BE2C (cell line): Measurements from ENCODE around the gene ANKRD44.

ENCODE experiments used
- DNase-seq: peaks from one replicate; pipeline ENCODE4 v3.0.0-alpha.2; 2020
- H3K27me3 ChIP-seq: fragments of 250-450 bp; sonication (Bioruptor Pico); 2 replicates; pipeline ENCODE4 v1.5.1; 2020; ENCODE audit warnings: mild to moderate bottlenecking
- H3K36me3 ChIP-seq: fragments of 250-450 bp; sonication (Bioruptor Pico); 2 replicates; pipeline ENCODE4 v1.5.1; 2020; ENCODE audit warnings: mild to moderate bottlenecking
- H3K4me1 ChIP-seq: fragments of 250-450 bp; sonication (Bioruptor Pico); 2 replicates; pipeline ENCODE4 v1.5.1; 2020
- H3K4me3 ChIP-seq: 2 replicates; pipeline ENCODE4 v1.5.1; 2011; ENCODE audit warnings: low read depth, low read length
- H3K9me3 ChIP-seq: fragments of 250-450 bp; sonication (Bioruptor Pico); 2 replicates; pipeline ENCODE4 v1.5.1; 2020
- TF ChIP-seq, protein P1 (sequence below): IDR thresholded peaks from 2 replicates; pipeline ENCODE4 v1.5.1; 2012; ENCODE audit warnings: mild to moderate bottlenecking, low read depth, low read length

ANKRD44 gene

DNA sequence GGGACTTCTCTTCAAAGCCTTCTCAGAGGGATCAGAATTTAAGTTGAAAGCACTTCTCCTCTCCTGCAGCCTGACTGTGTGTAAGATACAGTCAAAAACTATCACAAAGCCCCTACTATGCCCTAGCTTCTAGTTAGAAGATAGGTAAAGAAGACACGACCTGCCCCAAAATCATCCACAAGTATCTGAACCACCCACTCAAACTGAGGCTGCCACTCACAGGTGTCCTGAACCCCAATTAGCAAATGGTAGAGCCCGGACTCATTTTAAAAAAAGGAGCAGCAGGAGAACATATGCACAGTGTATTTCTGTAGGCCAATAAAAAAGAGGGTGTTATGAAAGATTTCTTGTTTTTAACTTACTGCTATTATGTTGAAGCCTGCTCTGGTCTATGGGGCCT lies 74.4 kb downstream of the ANKRD44 start:
- Histone ChIP-seq H3K4me1 (no peaks in the 10 kb centered on the region), H3K4me3 (no peak overlapping the region), H3K27me3 (no peaks in the 10 kb centered on the region), H3K9me3 (no peaks in the 10 kb centered on the region), H3K36me3 (no peaks in the 10 kb centered on the region)
- TF ChIP-seq, protein P1, sequence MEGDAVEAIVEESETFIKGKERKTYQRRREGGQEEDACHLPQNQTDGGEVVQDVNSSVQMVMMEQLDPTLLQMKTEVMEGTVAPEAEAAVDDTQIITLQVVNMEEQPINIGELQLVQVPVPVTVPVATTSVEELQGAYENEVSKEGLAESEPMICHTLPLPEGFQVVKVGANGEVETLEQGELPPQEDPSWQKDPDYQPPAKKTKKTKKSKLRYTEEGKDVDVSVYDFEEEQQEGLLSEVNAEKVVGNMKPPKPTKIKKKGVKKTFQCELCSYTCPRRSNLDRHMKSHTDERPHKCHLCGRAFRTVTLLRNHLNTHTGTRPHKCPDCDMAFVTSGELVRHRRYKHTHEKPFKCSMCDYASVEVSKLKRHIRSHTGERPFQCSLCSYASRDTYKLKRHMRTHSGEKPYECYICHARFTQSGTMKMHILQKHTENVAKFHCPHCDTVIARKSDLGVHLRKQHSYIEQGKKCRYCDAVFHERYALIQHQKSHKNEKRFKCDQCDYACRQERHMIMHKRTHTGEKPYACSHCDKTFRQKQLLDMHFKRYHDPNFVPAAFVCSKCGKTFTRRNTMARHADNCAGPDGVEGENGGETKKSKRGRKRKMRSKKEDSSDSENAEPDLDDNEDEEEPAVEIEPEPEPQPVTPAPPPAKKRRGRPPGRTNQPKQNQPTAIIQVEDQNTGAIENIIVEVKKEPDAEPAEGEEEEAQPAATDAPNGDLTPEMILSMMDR, result no peak
- no peak for DNase-seq

DNA sequence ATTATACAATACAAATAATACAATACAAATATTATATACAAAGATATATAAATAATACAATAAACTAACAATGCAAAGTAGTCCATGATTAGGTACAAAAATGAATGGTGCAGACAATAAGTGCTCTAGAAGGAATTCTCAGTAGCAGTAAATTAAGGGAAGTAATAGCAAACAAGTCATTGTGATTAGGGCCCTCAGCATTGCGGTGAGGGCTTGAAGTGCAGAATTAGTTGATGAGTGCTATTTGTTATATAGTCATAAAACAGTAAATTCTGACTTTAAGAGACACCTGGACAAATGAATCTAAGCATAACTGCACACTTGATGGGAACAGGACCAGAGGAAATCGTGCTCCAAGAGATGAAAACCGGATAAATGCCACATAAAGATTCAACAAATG lies 74.9 kb downstream of the ANKRD44 start:
- no peaks in the 10 kb centered on the region for H3K9me3 ChIP-seq
- TF ChIP-seq, protein P1, result no peak
- no peaks in the 10 kb centered on the region for H3K27me3 ChIP-seq
- no peak for DNase-seq
- no peaks in the 10 kb centered on the region for H3K4me1 ChIP-seq
- no peak overlapping the region for H3K4me3 ChIP-seq
- H3K36me3 ChIP-seq, result no peaks in the 10 kb centered on the region

DNA sequence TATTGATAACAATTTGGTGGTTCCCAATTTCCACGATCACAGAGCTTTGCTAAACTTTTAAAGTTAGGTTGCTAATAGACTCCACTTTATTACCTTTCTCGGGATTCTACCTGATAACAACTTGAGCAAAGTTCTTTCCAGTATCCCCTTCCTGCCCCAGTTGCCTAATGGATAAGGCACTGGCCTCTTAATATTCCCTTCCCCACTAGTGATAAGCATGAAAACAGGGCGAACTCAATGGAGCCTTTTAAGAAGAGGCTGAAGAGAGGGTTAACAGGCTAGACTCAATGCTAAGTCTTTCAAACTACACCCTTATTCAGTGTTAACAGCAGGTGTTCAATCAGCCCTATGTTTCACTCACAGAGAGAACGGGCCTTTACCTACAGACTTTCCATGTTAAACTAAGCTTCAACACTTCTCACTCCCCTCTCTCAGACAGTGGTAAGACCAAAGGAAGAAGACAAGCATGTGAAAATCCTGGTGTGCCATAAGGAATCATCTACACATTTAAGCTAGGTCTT lies 75.8 kb downstream of the ANKRD44 start:
- Histone ChIP-seq H3K4me3 (no peak overlapping the region), H3K9me3 (no peaks in the 10 kb centered on the region), H3K36me3 (no peaks in the 10 kb centered on the region), H3K4me1 (no peaks in the 10 kb centered on the region), H3K27me3 (no peaks in the 10 kb centered on the region)
- DNase-seq, result no peak
- TF ChIP-seq, protein P1, result no peak

DNA sequence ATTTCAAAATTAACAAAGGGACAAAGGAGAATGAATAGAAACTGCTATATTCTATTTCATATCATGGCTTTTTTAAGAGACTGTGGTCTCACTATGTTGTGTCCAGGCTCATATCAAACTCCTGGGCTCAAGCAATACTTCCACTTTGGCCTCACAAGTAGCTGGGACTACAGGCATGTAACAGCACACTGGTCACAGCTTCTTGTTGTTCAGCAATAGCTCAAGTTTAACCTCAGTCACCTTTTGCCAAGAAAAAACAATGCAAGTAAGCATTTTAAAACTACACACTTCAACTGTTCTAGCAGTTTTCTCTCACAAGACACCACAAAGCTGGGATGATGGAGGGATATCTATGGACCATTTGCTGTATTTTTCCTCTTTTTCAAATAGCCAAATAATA lies 77.1 kb downstream of the ANKRD44 start:
- H3K36me3 ChIP-seq, result no peaks in the 10 kb centered on the region
- H3K9me3 ChIP-seq, result no peaks in the 10 kb centered on the region
- no peak overlapping the region for H3K4me3 ChIP-seq
- no peaks in the 10 kb centered on the region for H3K27me3 ChIP-seq
- DNase-seq, result no peak
- H3K4me1 ChIP-seq, result no peaks in the 10 kb centered on the region
- TF ChIP-seq, protein P1, result no peak

DNA sequence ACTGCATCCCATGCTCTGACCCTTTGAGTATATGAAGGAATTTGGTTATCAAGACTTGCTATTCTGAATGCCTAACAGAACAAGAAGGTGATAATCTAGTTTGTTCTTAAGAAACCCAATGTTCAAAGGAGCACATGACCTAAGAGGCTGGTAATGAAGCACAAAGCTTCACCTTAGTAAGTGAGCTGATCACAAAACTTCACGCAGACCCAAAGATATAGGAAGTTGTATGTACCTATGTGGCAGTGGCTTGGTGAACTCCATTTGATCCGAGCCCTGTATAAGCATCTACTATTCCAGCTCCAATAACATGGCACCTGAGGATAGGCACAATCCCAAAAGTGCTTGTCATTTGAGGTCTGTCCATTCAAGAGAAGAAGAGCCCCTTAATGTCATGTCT lies 78.6 kb downstream of the ANKRD44 start:
- H3K9me3 ChIP-seq, result no peaks in the 10 kb centered on the region
- no peaks in the 10 kb centered on the region for H3K27me3 ChIP-seq
- TF ChIP-seq, protein P1, result no peak
- H3K4me1 ChIP-seq, result no peaks in the 10 kb centered on the region
- H3K36me3 ChIP-seq, result no peaks in the 10 kb centered on the region
- DNase-seq, result no peak
- no peak overlapping the region for H3K4me3 ChIP-seq

DNA sequence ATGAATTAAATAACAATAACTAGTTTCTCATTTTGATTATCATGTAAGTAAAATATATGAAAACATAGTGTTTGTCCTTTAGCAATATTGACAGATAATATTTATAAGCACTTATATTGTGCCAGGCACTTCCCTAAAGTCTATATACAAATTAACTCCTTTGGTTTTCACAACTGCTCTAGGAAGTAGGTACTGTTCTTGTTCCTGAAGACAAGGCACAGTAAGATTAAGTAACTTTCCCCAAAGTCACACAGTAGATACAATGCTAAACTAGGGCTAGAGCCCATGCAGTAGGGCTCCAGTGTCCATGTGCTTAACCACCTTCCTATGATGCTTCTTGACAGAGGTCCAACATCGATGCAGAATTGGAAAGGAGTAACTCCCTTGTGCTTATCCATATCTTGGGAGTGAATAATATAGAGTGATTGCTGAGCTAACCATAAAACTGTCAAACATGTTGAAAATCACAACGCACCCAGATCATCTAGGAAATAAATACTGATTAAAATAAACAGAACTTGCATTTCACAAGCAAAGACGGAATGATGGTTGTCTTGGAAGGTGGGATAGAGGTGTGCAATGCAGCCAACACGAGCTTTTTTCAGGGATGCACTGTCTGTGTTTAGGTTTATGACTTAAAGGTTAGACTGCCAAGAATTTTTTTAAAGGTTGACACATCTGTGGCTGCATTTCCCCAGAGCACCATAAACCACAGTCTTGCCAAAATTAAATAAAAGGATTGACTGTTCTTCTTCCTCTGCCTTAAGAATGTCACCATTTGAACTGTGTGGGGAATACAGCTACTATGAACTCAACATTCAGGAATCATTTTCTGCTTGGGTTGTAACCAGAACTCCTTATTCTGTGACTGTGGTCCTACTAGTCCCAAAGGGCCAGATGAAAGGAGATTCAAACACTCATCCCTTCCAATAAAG lies 80.8 kb downstream of the ANKRD44 start:
- TF ChIP-seq, protein P1, result no peak
- H3K4me1 ChIP-seq, result no peaks in the 10 kb centered on the region

More for the DNA sequence above, 80.8 kb downstream of the ANKRD44 start:
- no peaks in the 10 kb centered on the region for H3K27me3 ChIP-seq
- no peaks in the 10 kb centered on the region for H3K9me3 ChIP-seq
- no peaks in the 10 kb centered on the region for H3K36me3 ChIP-seq
- DNase-seq, result no peak
- no peak overlapping the region for H3K4me3 ChIP-seq
